ENCODE data around the gene SEZ6L. TPM values are rescaled to one million over a fixed set of nuclear protein-coding genes. Genes with fewer than 3 reads are reported as not detected.
A peak's percentile ranks its signal among the peaks of the same experiment; 100 is the strongest.

The SEZ6L gene
- total RNA-seq, 1 experiment from 2014 or later = 0.13 TPM

GRCh38 chr22:26367402-26368245 lies 198.4 kb downstream of the SEZ6L start:
- no peak overlapping the region for H2BK15ac ChIP-seq (ENCODE audit: low read depth, low read length)
- H3K4me3 Mint-ChIP-seq = no peak overlapping the region
- H4K20me1 ChIP-seq (ENCODE audit: control insufficient read depth, insufficient read depth, insufficient read length) = no peaks in the 10 kb centered on the region
- H3K36me3 Mint-ChIP-seq (ENCODE audit: insufficient read depth in 1 of 3, low read depth in 3 of 3) = no peaks in the 10 kb centered on the region
- H3K9me3 Mint-ChIP-seq = no peaks in the 10 kb centered on the region; a peak in 1 of 5 replicates
- H3K9ac ChIP-seq (ENCODE audit: extremely low read depth, insufficient read length, low read length) = no peak overlapping the region
- H4K5ac ChIP-seq (ENCODE audit: insufficient read length, low read depth, low read length) = no peak overlapping the region
- H3K23me2 ChIP-seq (ENCODE audit: insufficient read length, low read depth, low read length, poor library complexity, severe bottlenecking) = no peaks in the 10 kb centered on the region
- H3K14ac ChIP-seq (ENCODE audit: insufficient read depth, low read length) = no peak overlapping the region
- H3K79me2 ChIP-seq (ENCODE audit: insufficient read depth, low read length) = no peaks in the 10 kb centered on the region
- H2AK5ac ChIP-seq (ENCODE audit: insufficient read length, low read length) = no peak overlapping the region
- no peak overlapping the region for H2BK5ac ChIP-seq (ENCODE audit: insufficient read length, low read length)
- no peak overlapping the region for H3K56ac ChIP-seq (ENCODE audit: insufficient read length, low read depth, low read length)
- no peaks in the 10 kb centered on the region for H3K79me1 ChIP-seq (ENCODE audit: insufficient read depth, low read depth, low read length, poor library complexity, severe bottlenecking)
- no peak overlapping the region for H4K91ac ChIP-seq (ENCODE audit: insufficient read length, low read depth, low read length)
- no peaks in the 10 kb centered on the region for H3K27me3 ChIP-seq (ENCODE audit: insufficient read depth, low read length)
- no peak overlapping the region for H3K27ac ChIP-seq (ENCODE audit: insufficient read length, low read depth, low read length)
- peak; percentile 60 for DNase-seq
- no peak overlapping the region for H3K27ac Mint-ChIP-seq
- H2BK120ac ChIP-seq (ENCODE audit: low read depth, low read length, poor library complexity, severe bottlenecking) = no peak overlapping the region
- TF ChIP-seq CTCF (conservative IDR thresholded peaks at IDR 0.05) = peak; percentile 92
- no peak overlapping the region for H3K23ac ChIP-seq (ENCODE audit: insufficient read length, low read depth, low read length)
- H3K4me1 ChIP-seq (ENCODE audit: insufficient read depth, low read length) = no peaks in the 10 kb centered on the region
- H4K8ac ChIP-seq (replicated peaks; ENCODE audit: insufficient read length, low read depth, low read length) = no peak overlapping the region
- H3K27me3 Mint-ChIP-seq (ENCODE audit: low read depth) = peaks cover 18% of the 10 kb centered on the region
- H3K4me2 ChIP-seq (ENCODE audit: insufficient read depth, insufficient read length, low read length) = no peak overlapping the region
- no peaks in the 10 kb centered on the region for H3K9me3 ChIP-seq (ENCODE audit: control insufficient read depth, low read depth, low read length)
- no peak overlapping the region for H3K18ac ChIP-seq (ENCODE audit: insufficient read length, low read depth, low read length)
- H2AFZ ChIP-seq (ENCODE audit: low read length) = no peak overlapping the region
- no peak overlapping the region for H2BK20ac ChIP-seq (ENCODE audit: low read depth, low read length, poor library complexity, severe bottlenecking)
- WGBS (ENCODE audit: extremely low coverage, insufficient read length, low lambda C conversion rate) = no CpG with 5 or more reads among the region's 19 CpGs
- H3K4ac ChIP-seq (ENCODE audit: low read depth, low read length) = no peak overlapping the region
- H3K4me1 Mint-ChIP-seq = peaks cover 2 to 3% of the 10 kb centered on the region in 2 experiments; a peak in 3 of 4 replicates
- H3T11ph ChIP-seq (ENCODE audit: low read length) = no peak overlapping the region
- H2BK12ac ChIP-seq (ENCODE audit: insufficient read length, low read depth, low read length) = no peak overlapping the region
